ENCODE data around the gene CPB2.

CPB2 gene

DNA sequence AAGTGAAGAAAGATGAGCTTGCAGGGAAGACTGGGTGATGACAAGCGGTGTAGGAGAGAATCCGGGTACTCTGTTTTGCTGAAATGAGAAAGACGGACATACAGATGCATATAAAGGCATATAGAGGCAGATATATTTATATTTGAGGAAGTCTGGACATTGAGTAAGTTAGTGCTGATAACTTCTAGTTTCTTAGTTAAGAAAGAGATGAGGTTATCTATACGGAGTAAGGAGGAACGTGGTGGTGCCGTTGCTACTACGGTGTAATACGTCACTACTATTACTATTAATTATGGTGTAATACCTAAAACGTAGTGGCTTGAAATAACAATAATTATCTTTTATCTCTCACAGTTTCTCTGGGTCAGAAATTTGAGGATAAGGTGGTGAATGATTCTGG lies 9.8 kb upstream of the CPB2 start:
- DNase-seq (ENCODE audit: low read depth) = no peak
- no peak for TF ChIP-seq CTCF (conservative IDR thresholded peaks at IDR 0.05; ENCODE audit: control insufficient read depth, insufficient read depth, low read depth, low read length)
- H3K4me3 ChIP-seq (ENCODE audit: control insufficient read depth, low read depth, low read length) = no peak overlapping the region

GRCh38 chr13:46113596-46113995 lies 8.8 kb upstream of the CPB2 start:
- DNase-seq (ENCODE audit: low read depth) = peak; percentile 30
- no peak overlapping the region for H3K4me3 ChIP-seq (ENCODE audit: control insufficient read depth, low read depth, low read length)
- TF ChIP-seq CTCF (conservative IDR thresholded peaks at IDR 0.05; ENCODE audit: control insufficient read depth, insufficient read depth, low read depth, low read length) = no peak

GRCh38 chr13:46111151-46111550 lies 6.3 kb upstream of the CPB2 start:
- no peak for TF ChIP-seq CTCF (conservative IDR thresholded peaks at IDR 0.05; ENCODE audit: control insufficient read depth, insufficient read depth, low read depth, low read length)
- H3K4me3 ChIP-seq (ENCODE audit: control insufficient read depth, low read depth, low read length) = no peak overlapping the region
- no peak for DNase-seq (ENCODE audit: low read depth)

- no peak for TF ChIP-seq CTCF (conservative IDR thresholded peaks at IDR 0.05; ENCODE audit: control insufficient read depth, insufficient read depth, low read depth, low read length)
Observed at GRCh38 chr13:46109451-46109850, 4.6 kb upstream of the CPB2 start.

DNA sequence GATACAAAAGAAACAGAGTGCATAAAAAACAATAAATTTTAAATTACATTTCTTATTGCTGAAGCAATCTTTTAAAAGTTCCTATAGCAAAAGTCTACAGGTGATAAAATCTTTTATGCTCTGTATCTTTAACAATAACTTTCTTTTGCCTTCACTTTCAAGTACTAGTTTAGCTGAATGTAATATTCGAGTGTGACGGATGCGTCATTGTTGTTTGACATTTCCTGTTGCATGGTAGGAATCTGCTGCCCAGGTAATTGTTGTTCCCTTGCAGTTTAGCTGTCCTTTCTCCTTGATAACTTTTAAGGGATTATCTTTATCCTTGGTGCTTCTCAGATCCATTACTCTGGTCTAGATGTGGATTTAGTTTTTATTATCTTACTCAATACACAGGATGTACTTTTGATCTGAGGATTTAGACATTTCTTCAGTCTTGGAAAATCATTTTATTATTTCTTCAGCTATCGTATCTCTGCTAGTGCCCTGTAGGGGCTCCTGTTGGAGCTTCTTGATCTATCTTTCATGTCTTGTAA lies 2.1 kb upstream of the CPB2 start:
- no peak for DNase-seq (ENCODE audit: low read depth)
- no peak for TF ChIP-seq CTCF (conservative IDR thresholded peaks at IDR 0.05; ENCODE audit: control insufficient read depth, insufficient read depth, low read depth, low read length)
- no peak overlapping the region for H3K4me3 ChIP-seq (ENCODE audit: control insufficient read depth, low read depth, low read length)

More at GRCh38 chr13:46109451-46109850, 4.6 kb upstream of the CPB2 start:
- no peak overlapping the region for H3K4me3 ChIP-seq (ENCODE audit: control insufficient read depth, low read depth, low read length)
- no peak for DNase-seq (ENCODE audit: low read depth)

DNA sequence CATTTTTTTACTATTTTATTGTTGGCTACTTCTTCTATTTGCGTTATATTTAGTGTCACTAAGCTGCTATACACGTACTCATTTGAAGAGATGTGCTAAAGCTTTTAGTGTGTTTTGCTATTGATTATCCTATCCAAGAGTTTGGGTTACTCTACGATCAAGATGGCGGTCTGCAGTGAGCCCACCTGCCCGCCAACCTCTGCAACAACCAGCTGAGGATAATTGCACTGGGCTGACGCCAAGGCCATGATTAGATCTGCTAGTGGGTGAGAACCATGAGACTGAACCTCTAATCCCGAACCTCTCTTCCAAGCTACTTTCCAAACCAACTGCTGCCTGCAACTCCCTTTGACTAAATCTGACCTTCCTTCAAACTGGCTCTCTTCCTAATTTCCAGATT lies 1.8 kb downstream of the CPB2 start:
- no peak for DNase-seq (ENCODE audit: low read depth)
- H3K4me3 ChIP-seq (ENCODE audit: control insufficient read depth, low read depth, low read length) = no peak overlapping the region
- no peak for TF ChIP-seq CTCF (conservative IDR thresholded peaks at IDR 0.05; ENCODE audit: control insufficient read depth, insufficient read depth, low read depth, low read length)

DNA sequence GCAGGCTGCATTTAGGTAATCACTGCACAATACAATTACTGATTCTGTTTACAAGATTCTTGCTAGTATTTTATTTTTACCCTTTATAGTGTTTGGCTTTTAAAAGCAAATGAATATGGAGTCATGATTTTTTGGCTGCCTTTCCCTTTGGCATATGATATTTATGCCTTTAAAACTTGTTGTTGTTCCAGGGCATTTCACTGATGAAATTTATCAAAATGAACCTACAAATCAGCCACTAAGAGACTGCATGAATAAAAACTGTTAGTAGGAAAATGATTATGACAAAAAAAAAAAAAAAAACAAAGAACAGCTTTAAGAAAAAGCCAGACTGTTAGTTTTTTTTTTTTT lies 2.6 kb downstream of the CPB2 start:
- no peak for DNase-seq (ENCODE audit: low read depth)
- no peak overlapping the region for H3K4me3 ChIP-seq (ENCODE audit: control insufficient read depth, low read depth, low read length)
- TF ChIP-seq CTCF (conservative IDR thresholded peaks at IDR 0.05; ENCODE audit: control insufficient read depth, insufficient read depth, low read depth, low read length) = no peak

Data from fibroblast of mammary gland (primary cell).